NK-92 (cell line): Measurements from ENCODE around the gene TRIM45.
"Not testable (repeated sequence)": the region's sequence is repeated elsewhere in the genome, so short reads cannot be mapped to it uniquely, and the experiment has no call there.

Experiments
- DNase-seq: peaks from one replicate; lab custom pipeline; 2025; ENCODE audit not compliant: unreplicated experiment; lab: John Stamatoyannopoulos, UW

Gene TRIM45

DNA sequence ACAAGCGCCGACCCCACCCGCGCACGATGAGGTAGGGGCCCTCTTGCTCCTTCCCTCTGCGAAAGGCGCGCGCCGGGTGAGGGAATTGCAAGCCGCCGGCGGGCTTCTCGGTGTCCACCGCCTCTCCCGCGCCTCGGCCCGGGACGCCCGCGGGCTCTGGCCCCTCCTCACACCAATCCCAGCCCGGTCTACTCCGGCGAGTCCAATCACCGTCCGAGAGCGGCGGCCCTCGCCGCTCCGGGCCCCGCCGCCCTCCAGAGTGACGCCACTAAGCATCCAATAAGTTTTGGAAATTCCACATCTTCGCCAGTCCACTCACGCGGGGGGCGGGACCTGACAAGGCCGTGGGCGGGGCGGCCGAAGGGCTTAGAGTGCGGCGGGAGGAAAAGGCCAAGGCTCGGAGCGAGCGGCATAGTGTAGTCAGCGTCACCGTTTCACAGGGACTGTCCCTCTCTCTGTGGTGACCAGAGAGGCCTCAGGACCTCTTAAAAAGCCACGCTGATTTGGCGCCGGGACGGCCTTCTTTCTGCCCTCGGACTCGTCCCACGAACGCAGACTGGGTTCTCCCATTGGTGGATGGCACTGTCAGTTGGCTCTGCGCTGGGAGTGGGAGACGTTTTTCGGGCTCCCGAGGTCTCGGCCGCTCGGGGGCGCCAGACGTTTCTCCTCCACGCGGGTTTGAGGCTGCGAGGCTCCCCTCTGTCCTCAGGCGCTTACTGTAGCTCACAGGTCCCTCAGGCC, at the start of gene TRIM45:
Gene TRIM45 (minus strand): TSS at position 161 of the 741 bp plus-strand sequence. CDS start 548 bp downstream, outside the sequence.
- no peak for DNase-seq

DNA sequence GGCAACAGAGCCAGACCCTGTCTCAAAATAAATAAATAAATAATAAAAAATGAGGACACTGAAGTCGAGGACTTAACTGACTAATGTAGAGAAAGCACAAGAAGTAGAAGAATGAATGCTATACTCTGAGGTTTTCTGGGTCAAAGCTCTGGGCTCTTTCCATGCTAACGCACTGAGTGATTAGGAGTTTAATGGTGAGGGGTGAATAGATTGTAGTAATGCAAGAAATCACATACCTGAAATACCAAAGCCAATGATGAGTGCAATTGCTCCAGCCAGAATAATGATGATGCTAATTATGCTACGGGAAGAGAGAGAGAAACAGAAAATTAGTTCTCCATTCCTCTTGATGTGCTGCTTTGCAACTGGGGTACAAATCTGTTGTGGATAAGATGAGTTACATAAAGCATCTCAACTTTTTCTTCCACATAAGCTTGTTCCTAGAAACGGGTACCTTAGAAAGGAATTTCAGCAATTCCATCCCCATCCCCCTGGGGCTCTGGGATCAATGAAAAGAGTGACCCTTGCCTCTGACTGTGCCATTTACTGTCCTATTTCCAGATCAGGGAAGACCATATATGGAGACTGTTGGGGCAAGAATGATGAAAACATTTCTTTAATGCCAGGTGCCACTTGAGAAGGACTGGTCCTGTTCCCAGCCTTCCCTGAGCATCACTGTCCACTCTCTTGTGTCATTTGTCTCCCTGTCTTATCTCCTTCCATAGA, 48.5 kb upstream of the TRIM45 start:
- no peak for DNase-seq

- no peak for DNase-seq
Measured at GRCh38 chr1:117167402-117167801, 45.9 kb upstream of the TRIM45 start.

- no peak for DNase-seq
Measured at GRCh38 chr1:117166076-117166475, 44.5 kb upstream of the TRIM45 start.

- DNase-seq: no peak
Measured at GRCh38 chr1:117164209-117164608, 42.7 kb upstream of the TRIM45 start.

- no peak for DNase-seq
Measured at GRCh38 chr1:117162816-117163215, 41.3 kb upstream of the TRIM45 start.

- DNase-seq: no peak
Measured at GRCh38 chr1:117161887-117162286, 40.3 kb upstream of the TRIM45 start.

DNA sequence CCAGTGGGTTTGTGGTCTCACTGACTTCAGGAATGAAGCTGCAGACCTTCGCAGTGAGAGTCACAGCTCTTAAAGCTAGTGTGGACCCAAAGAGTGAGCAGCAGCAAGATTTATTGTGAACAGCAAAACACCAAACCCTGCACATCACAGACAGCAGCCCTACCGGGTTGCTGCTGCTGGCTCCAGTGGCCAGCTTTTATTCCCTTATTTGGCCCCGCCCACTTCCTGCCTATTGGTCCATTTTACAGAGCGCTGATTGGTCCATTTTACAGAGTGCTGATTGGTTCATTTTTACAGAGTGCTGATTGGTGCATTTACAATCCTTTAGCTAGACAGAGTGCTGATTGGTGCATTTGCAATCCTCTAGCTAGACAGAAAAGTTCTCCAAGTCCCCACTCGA, 29.8 kb upstream of the TRIM45 start:
- DNase-seq: not testable (repeated sequence)

DNA sequence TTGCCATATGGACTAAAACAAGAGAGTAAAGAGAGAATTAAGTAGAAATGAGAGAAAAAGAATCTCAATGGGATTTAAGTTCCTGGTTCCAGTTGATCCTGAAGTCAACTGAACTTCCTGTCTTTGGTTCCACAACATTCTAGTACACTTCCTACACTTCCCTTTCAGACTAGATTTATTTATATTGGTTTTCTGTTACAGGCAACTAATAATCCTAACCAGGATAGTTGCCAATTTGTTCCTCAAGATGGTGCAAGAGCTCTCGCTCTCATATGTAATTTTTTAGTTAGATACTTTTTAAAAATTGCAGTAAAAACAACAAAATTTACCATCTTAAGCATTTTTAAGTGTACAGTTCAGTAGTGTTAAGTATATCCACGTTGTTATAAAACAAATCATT, 28.8 kb upstream of the TRIM45 start:
- DNase-seq: no peak

DNA sequence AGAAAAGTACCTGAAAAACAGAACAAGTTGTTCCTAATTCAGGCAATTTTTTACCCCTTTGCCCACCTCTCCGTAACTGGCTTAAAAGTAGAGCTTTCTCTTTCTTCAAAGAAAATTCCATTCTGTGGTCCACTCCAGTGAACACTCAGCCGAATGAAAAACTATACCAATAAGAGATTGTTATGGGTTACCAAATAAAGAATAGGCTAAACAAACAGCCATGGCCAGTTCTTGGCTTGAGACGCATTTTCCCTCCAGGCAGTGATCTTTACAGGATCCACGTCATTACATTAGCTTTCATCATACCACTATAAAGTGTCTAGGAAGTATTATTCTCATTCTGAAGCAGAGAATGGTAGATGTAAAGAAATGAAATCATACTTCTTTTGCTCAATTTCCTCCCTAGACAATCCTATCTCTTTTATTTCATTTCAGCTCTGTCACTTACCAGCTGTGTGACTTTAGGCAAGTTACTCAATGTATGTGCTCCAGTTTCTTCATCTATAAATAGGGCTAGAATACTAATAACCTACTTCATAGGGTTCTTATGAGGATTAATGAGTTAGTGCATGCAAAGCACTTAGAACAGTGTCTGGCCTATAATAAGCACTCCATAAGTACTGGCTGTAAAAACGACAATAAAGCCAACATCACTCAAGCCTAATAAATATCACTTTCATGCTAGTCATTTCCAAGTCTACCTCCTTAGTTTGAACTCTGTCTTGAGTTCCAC, 26.5 kb upstream of the TRIM45 start:
- DNase-seq: no peak

DNA sequence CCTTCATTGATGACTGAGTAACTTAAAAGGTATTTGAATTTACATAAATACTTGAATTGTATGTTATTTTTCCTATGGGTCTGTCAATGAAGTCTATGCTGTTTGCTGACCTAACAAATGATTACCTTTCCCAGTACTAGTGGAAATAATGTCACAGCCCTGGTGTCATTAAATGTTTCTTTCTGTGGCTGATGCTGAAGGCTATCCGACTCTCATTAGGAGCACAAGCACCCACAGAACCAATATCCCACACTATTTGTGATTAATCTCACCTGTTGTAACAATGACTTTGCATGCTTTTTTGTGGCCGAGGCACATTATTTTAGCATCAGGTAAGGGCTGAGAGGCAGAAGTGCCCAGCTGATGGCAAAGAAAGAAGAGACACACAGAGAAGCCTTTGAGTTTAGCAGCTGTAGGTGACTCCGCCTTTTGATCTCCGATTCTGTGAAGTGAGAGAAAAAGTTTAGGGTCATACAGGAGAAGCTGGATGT, 25.8 kb upstream of the TRIM45 start:
- no peak for DNase-seq

DNA sequence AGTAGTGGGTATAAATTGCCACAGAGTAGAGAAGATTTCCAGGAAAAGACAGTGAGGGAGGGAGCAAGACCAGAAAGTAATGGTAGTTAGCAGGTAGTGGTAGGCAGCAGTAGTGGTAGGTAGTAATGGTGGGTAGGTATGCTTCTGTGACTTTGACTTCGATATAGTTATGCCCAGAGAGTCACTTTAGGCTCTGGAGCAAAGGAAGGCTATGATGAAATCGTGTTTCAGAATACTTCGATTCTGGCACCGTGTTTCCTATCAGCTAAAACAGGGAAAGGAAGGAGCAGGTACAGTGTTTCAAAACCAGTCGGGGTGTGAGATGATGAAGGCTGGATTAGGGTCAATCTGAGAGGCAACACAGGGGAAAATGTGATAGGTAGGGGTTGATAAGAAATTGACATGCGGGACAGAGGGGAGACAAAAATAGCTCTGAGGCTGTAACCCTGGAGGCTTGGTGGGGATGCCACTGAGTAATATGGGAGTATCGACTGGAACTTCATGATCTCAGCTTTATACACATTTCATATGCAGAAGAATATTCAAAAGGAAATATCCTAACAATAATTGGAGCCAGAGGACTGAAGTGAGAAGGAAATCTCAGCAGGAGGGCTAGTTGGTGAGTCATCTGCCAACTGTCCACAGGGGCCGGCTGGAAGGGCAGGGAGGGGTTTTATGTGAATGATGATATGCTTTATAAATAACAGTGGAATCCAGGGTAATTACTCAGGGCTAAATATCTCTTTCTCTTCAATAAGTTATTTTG, 25.2 kb upstream of the TRIM45 start:
- DNase-seq: no peak

DNA sequence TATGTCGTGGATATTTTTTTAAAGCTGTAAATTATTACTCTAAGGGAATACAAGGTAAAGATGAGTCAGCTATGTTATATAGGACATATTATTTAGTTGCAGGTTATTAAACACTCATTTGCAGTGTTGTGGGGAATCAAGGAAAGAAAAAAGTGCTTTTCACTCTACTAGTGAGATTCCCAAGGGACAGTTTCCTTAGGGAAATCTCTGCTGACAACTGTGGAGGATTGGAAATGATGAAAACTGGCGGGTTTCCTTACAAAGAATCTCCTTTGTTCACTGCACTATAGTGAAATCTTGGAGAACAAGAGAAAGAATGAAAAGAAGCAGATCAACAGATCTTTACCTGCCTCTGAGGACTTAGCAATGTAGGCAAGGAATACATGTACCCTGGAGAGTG, 24.5 kb upstream of the TRIM45 start:
- no peak for DNase-seq

- no peak for DNase-seq
Measured at GRCh38 chr1:117143871-117144270, 22.3 kb upstream of the TRIM45 start.

- no peak for DNase-seq
Measured at GRCh38 chr1:117143172-117143571, 21.6 kb upstream of the TRIM45 start.

DNA sequence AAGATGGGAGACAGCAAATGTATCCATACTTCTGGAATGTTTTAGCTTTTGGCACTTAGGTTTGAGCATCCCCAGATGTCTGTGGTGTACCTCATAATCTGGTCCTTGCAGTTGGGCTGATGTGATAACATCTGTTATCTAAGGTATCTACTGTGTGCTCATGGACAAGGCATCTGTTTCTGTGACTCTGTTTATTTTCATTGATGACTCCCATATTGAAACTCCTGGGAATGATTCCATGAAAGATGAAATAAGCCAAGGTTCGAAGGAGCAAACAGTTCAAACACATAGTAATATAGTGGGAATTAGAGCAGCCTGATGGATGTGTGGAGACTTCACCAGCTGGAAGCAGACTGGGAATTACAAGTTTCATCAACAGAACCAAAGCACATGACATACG, 20.7 kb upstream of the TRIM45 start:
- DNase-seq: no peak

DNA sequence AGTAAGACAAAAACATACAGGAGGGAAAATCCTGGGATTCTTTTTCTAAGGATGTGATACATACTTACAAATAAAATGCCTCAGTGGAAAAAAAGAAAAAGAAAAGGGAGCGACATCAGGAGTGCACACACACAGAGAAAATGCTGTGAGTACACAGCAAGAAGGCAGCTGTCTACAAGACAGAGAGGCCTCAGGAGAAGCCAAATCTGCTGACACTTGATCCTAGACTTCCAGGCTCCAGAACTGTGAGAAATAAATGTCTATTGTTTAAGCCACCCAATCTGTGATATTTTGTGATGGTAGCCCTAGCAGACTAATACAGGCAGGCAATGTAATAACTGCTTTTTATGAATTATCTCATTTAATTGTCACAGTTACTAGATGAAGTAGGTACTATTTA, 17.0 kb upstream of the TRIM45 start:
- DNase-seq: no peak

DNA sequence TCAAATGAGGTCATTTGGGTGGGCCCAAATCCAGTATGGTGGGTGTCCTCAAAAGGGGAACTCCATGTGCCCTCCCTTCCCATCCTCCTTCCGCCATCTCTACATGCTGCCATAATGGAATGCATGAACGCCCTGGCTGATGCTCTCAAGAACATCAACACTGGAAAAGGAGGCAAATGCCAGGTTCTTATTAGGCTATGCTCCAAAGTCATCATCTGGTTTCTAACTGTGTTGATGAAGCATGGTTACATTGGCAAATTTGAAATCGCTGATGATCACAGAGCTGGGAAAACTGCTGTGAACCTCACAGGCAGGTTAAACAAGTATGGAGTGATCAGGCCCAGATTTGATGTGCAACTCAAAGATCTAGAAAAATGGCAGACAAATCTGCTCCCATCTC, 16.6 kb upstream of the TRIM45 start:
- no peak for DNase-seq

GRCh38 chr1:117137281-117137855, 15.8 kb upstream of the TRIM45 start:
- no peak for DNase-seq

DNA sequence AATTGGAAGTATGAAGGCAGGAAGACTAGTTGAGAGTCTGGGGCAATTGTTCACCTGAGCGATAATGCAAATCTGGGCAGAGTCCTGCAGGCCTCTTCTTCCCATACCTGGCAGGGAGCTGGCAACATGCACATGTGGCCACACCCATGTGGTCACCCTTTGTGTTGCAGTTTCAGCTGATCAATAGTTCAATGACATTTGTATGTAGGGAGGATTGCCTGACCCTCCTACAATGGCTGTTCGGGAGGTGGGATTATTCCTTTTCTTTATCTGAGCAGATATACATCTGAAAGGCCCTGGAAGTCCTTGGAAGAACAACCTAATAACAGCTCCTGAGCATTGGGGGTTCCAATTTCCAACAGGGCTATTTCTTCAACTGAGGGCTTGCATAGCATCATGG, 15.2 kb upstream of the TRIM45 start:
- no peak for DNase-seq

DNA sequence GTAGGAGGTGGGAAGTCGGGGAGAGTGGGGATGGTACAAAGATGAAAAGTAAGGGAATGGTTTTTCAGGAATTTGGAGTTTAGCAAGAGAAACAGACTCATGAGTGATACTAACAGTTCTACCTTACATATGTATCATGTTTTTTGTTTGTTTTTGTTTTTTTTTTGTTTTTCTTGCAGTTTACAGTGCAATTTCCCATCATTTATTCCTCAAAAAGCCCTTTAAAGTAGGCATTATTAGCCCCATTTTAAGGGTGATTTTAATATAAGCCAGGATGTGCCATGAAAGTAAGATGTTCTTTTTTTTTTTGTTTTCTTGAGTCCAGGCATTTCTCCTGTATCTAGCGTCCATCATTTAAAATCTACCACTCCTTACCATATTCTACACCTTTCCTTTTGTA, 13.8 kb upstream of the TRIM45 start:
- no peak for DNase-seq
